GM06990 (cell line): ENCODE results near the gene SCAMP5.

Experiments
- DNase-seq: peaks from one replicate; pipeline ENCODE4 v3.0.0-alpha.2; 2011; ENCODE audit not compliant: insufficient read length; ENCODE audit errors: extremely low read depth
- H3K27me3 ChIP-seq: replicated peaks from 2 replicates; pipeline ENCODE4 v1.6.0; 2011; ENCODE audit warnings: low read length; ENCODE audit not compliant: control insufficient read depth, insufficient read depth
- H3K36me3 ChIP-seq: 2 replicates; pipeline ENCODE4 v1.5.1; 2011; ENCODE audit warnings: low read length; ENCODE audit not compliant: control insufficient read depth, insufficient read depth
- H3K4me3 ChIP-seq: replicated peaks from 2 replicates; pipeline ENCODE4 v1.5.1; 2011; ENCODE audit warnings: low read depth, mild to moderate bottlenecking, control low read depth, low read length
- TF ChIP-seq, protein P1 (sequence below): IDR thresholded peaks from 2 replicates; pipeline ENCODE4 v1.5.1; 2011; ENCODE audit warnings: low read length, control low read depth, mild to moderate bottlenecking, inconsistent platforms; ENCODE audit not compliant: insufficient read depth, poor library complexity, severe bottlenecking

SCAMP5 gene

GRCh38 chr15:75062706-75063105, 67.3 kb downstream of the SCAMP5 start:
- no peak for DNase-seq
- Histone ChIP-seq H3K27me3 (no peaks in the 10 kb centered on the region), H3K36me3 (no peaks in the 10 kb centered on the region), H3K4me3 (no peak overlapping the region)
- TF ChIP-seq, protein P1, sequence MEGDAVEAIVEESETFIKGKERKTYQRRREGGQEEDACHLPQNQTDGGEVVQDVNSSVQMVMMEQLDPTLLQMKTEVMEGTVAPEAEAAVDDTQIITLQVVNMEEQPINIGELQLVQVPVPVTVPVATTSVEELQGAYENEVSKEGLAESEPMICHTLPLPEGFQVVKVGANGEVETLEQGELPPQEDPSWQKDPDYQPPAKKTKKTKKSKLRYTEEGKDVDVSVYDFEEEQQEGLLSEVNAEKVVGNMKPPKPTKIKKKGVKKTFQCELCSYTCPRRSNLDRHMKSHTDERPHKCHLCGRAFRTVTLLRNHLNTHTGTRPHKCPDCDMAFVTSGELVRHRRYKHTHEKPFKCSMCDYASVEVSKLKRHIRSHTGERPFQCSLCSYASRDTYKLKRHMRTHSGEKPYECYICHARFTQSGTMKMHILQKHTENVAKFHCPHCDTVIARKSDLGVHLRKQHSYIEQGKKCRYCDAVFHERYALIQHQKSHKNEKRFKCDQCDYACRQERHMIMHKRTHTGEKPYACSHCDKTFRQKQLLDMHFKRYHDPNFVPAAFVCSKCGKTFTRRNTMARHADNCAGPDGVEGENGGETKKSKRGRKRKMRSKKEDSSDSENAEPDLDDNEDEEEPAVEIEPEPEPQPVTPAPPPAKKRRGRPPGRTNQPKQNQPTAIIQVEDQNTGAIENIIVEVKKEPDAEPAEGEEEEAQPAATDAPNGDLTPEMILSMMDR = no peak

DNA sequence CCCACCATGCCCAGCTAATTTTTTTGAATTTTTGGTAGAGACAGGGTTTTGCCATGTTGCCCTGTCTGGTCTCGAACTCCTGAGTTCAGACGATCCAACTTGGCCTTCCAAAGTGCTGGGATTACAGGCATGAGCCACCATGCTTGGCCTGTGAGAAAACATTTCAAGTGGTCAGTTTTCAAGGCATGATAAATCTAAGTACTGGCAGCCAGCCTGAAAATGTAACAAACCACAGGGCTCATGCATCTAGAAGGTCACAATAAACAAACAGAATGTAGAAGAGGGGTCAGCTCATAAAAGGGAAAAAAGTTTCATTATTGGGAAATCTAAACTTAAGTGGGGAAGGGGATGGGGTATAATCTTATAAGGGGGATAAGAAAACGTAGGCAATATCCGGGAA, 68.0 kb downstream of the SCAMP5 start:
- H3K36me3 ChIP-seq = no peaks in the 10 kb centered on the region
- DNase-seq = no peak
- no peaks in the 10 kb centered on the region for H3K27me3 ChIP-seq
- TF ChIP-seq, protein P1 = no peak
- H3K4me3 ChIP-seq = no peak overlapping the region

- DNase-seq = no peak
- Histone ChIP-seq H3K4me3 (no peak overlapping the region), H3K36me3 (no peaks in the 10 kb centered on the region), H3K27me3 (no peaks in the 10 kb centered on the region)
- TF ChIP-seq, protein P1 = no peak
Observed at GRCh38 chr15:75063889-75064288, 68.5 kb downstream of the SCAMP5 start.

DNA sequence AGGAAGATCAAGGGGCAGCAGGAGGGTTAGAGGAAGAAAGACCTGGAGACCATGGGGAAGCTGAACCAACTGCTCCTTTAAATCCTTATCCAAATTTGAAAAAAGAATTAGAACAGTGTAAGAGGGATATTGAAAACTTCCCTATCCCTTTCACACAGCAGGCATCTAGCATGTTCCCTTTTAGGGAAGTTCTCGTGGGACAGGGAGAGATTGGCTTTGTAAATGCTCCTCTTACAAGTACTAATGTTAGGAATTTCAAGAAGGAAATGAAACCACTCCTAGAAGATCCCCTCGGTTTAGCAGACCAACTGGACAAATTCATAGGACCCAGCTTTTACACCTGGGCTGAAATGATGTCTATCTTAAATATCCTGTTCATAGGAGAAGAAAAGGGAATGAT, 69.5 kb downstream of the SCAMP5 start:
- TF ChIP-seq, protein P1 = no peak

DNA sequence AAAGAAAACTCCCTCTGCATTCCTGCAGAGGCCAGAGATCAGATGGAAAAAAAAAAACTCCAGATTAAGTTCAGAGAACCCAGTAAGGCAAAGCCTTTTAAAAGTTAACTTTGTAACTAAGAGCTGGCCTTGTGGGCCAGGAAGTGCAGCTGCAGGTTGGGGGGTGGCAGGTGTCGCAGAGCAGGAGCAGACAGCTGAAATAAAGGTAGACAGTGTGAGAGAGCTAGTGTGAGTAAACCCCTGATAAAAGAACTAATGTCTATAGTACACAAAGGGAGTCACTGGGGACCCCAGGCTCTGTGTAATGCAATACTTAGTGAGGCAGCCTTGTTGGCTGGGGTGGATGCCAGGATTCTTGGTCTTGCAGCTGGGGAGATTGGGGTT, 70.1 kb downstream of the SCAMP5 start:
- H3K27me3 ChIP-seq = no peaks in the 10 kb centered on the region
- no peak overlapping the region for H3K4me3 ChIP-seq
- no peak for DNase-seq
- H3K36me3 ChIP-seq = no peaks in the 10 kb centered on the region
- TF ChIP-seq, protein P1 = no peak

More for the DNA sequence above, 69.5 kb downstream of the SCAMP5 start:
- Histone ChIP-seq H3K27me3 (no peaks in the 10 kb centered on the region), H3K4me3 (no peak overlapping the region), H3K36me3 (no peaks in the 10 kb centered on the region)
- no peak for DNase-seq

- no peak overlapping the region for H3K4me3 ChIP-seq
- no peak for DNase-seq
- no peaks in the 10 kb centered on the region for H3K36me3 ChIP-seq
- TF ChIP-seq, protein P1 = no peak
- H3K27me3 ChIP-seq = no peaks in the 10 kb centered on the region
Observed at GRCh38 chr15:75065851-75066509, 70.6 kb downstream of the SCAMP5 start.
